H1 (cell line): ENCODE measurements around the gene KTN1.

Source experiments
- CTCF ChIP-seq, 3 experiments: IDR thresholded peaks; 1 replicate in 2 of 3; 2 replicates in 1 of 3; pipeline versions ENCODE4 v1.5.1 to v1.6.1; 2011; ENCODE audit warnings: low read length in 3 of 3, mild to moderate bottlenecking in 3 of 3, inconsistent platforms in 2 of 3, low read depth in 1 of 3, moderate library complexity in 1 of 3; ENCODE audit not compliant: insufficient read depth in 1 of 3; ENCODE audit errors: control extremely low read depth in 1 of 3
- EGR1 ChIP-seq: IDR thresholded peaks from 2 replicates; pipeline ENCODE4 v1.6.1; 2011; ENCODE audit warnings: low read depth, low read length, borderline replicate concordance
- EP300 ChIP-seq, 2 experiments: IDR thresholded peaks; 1 replicate in 1 of 2; 2 replicates in 1 of 2; pipeline ENCODE4 v1.6.1; 2011 to 2012; ENCODE audit warnings: low read depth in 2 of 2, low read length in 2 of 2, mild to moderate bottlenecking in 2 of 2, borderline replicate concordance in 1 of 2, inconsistent platforms in 1 of 2, moderate library complexity in 1 of 2
- EZH2 ChIP-seq: fragments of 200-600 bp; sonication (generic); IDR thresholded peaks from 2 replicates; pipeline ENCODE4 v1.7.1; 2012; ENCODE audit warnings: low read depth, mild to moderate bottlenecking, moderate library complexity, low read length, inconsistent platforms; ENCODE audit not compliant: severe bottlenecking
- GABPA ChIP-seq: IDR thresholded peaks from 2 replicates; pipeline ENCODE4 v1.6.1; 2011; ENCODE audit warnings: mild to moderate bottlenecking, low read length, moderate library complexity, borderline replicate concordance; ENCODE audit not compliant: insufficient read depth
- MAX ChIP-seq: IDR thresholded peaks from 2 replicates; pipeline ENCODE4 v1.6.1; 2012; ENCODE audit warnings: inconsistent platforms
- POLR2A ChIP-seq, 2 experiments: IDR thresholded peaks; 1 replicate in 1 of 2; 2 replicates in 1 of 2; pipeline ENCODE4 v1.6.1; 2011; ENCODE audit warnings: low read depth in 2 of 2, low read length in 2 of 2, mild to moderate bottlenecking in 2 of 2; ENCODE audit errors: control extremely low read depth in 1 of 2
- POLR2AphosphoS5 ChIP-seq: IDR thresholded peaks from 2 replicates; pipeline ENCODE4 v1.6.1; 2011; ENCODE audit warnings: low read depth, low read length
- RBBP5 ChIP-seq: IDR thresholded peaks from 2 replicates; pipeline ENCODE4 v1.7.1; 2012; ENCODE audit warnings: low read depth, mild to moderate bottlenecking, inconsistent platforms, low read length, moderate library complexity, borderline replicate concordance
- SP2 ChIP-seq: IDR thresholded peaks from 2 replicates; pipeline ENCODE4 v1.6.1; 2012; ENCODE audit warnings: mild to moderate bottlenecking, low read length, inconsistent platforms
- USF2 ChIP-seq: IDR thresholded peaks from 2 replicates; pipeline ENCODE4 v1.6.1; 2011; ENCODE audit warnings: low read length, improper control_type of control experiment
- YY1 ChIP-seq: IDR thresholded peaks from 2 replicates; pipeline ENCODE4 v1.6.1; 2011; ENCODE audit warnings: low read depth, mild to moderate bottlenecking, low read length

- TF ChIP-seq EGR1 (no peak), CTCF (IDR thresholded peaks at IDR 0.05; ENCODE audit: control extremely low read depth in 1 of 3, insufficient read depth in 1 of 3, low read depth in 1 of 3, low read length in 3 of 3) (no peak), EZH2 (no peak), USF2 (no peak), GABPA (no peak), YY1 (no peak), EP300 (IDR thresholded peaks at IDR 0.05; ENCODE audit: borderline replicate concordance in 1 of 2, low read depth in 2 of 2, low read length in 2 of 2) (no peak), POLR2A (IDR thresholded peaks at IDR 0.05; ENCODE audit: control extremely low read depth in 1 of 2, low read depth in 2 of 2, low read length in 2 of 2) (no peak), POLR2AphosphoS5 (no peak), SP2 (no peak), MAX (no peak), RBBP5 (no peak)
Observed at GRCh38 chr14:55699131-55700057, 119.4 kb downstream of the KTN1 start.
